ENCODE measurements around the gene FBRS.

FBRS gene

DNA sequence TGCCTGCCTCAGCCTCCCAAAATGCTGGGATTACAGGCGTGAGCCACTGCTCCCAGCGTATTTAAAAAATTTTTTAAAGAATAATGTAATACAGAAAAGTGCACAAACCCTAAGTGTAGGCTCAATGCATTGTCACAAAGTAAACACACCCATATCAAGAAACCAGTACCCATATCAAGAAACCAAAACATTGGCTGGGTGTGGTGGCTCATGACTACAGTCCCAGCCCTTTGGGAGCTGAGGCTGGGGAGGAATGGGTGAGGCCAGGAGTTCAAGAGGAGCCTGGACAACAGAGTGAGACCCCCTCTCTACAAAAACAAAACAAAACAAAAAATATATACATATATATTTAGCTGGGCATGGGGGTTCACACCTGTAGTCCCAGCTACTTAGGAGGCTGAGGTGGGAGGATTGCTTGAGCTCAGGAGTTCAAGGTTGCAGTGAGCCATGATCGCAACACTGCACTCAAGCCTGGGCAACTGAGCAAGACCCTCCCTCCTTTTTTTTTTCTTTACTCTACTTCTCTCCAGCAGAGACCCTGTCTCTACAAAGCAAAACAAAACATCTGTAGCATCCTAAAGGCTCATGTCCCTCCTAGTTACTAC, 16.8 kb upstream of the FBRS start:
- no peak for DNase-seq (ENCODE audit: low read depth in 4 of 4, low spot score in 1 of 4)

DNA sequence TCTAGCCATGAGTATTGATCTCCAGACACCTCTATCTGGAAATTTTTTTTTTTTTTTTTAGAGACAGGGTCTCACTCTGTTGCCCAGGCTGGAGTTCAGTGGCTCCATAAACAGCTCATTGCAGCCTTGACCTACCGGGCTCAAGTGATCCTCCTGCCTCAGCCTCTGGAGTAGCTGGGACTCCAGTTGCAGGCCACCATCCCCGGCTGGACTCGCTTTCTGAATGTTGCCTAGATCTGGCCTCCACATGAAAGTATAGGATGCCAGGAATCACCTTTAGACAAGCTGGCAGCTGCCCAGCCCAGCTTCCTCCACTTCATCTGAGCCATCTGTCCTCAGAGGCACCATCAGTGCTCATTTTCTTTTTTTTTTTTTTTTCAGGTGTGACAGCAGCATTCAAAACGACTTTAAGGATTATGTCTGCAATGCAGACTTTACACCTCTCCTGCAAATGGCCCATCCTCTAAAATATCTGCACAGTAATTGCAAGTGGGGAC, 13.8 kb upstream of the FBRS start:
- no peak for DNase-seq (ENCODE audit: low read depth in 4 of 4, low spot score in 1 of 4)

DNA sequence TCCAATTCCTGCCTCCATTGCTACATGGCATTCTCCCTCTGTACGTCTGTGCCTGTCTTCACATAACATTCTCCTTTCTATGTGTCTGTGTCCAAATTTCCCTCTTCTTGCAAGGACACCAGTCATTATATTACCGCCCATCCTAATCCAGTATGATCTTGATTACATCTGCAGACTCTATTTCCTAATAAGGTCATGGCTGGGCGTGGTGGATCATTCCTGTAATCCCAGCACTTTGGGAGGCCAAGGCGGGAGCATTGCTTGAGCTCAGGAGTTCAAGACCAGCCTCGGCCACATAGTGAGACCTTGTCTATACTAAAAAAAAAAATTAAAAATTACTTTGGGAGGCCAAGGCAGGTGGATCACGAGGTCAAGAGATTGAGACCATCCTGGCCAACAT, 12.5 kb upstream of the FBRS start:
- no peak for DNase-seq (ENCODE audit: low read depth in 4 of 4, low spot score in 1 of 4)

DNA sequence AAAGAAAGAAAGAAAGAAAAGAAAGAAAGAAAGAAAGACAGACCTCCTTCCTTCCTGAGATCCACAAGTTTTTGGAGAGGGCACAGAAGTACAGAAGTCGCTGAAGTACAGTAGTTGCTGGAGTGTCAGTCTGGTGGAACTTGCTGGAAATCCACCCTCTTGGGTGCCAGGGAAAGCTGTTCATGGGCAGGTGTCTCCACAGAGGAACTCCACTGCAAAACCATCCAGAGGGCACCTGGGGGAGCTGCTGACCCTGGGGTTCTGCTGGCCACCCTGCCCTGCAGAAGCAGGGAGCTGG, 11.0 kb upstream of the FBRS start:
- DNase-seq (ENCODE audit: low read depth in 4 of 4, low spot score in 1 of 4), result no peak

DNA sequence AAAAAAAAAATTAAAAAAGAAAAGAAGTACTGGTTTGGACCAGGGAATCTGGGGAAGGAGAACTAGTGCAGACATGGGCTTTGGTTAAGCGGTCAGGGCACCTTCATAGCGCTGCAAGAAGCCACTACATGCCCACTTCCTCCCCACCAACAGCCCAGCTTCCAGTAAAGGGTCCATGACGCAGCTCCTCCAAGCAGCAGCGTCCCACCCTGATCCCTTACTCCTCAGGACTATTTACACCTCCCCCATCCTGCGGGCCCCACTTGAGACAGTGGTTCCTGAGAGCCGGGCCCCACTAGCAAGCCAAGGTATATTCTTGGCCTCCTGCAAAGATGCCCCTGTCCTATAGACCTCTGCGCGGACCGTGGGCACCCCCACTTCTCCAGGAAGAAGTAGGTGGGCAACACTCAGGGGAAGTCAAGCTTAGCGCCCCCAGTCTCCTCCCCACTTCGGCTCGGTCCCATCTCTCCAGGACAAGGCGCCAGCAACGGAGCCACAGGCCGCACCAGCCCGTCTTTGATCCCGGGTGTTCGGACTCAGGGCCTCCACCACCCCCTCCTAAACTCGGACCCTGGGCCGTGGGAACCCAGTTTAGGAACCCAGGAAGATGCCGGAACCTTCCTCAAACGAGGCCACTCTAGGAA, 8.4 kb upstream of the FBRS start:
- peak in 1 of 4 experiments; percentile 27 for DNase-seq (ENCODE audit: low read depth in 4 of 4, low spot score in 1 of 4)

DNA sequence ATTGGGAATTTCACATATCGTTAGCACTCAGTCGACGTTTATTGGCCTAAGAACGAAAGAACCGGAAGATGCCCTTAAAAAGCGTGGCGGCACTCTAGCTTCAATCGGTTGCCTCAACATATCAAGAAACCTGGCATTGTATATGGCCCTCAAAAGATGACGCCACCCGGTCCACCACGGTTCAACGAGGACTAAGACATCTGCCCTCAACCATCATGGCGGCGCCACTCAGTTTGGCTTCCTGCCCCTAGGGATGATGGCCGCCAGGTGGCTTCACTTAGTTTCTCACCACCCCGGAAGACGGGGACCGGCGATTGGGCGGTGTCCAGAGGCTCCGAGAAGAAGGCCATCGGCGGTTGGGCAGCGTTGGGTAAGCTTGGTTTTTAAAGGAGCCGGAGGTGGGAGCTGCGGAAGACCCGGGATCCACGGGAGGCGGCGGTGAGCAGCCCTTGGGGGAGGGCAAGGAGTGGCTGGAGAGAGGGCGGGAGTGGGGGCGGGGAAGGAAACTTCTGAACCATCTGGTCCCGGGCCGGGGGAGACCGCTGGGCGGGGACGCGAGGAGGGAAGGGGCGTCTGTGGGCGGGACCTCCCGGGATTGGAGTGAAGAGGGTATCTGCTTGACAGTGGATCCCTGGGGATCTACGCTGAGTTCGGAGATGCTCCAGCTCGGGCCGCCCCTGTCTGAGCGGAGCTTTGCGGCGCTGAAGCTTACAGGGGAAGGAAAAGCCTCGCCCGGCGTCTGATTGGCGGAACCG, 7.7 kb upstream of the FBRS start, which contains the start of gene PRR14:
Gene PRR14 (plus strand): TSS at position 592 of the 755 bp plus-strand sequence. CDS start 686 bp downstream, outside the sequence.
- peak; percentile 88 to 98 (median 98) for DNase-seq (ENCODE audit: low read depth in 4 of 4, low spot score in 1 of 4)

DNA sequence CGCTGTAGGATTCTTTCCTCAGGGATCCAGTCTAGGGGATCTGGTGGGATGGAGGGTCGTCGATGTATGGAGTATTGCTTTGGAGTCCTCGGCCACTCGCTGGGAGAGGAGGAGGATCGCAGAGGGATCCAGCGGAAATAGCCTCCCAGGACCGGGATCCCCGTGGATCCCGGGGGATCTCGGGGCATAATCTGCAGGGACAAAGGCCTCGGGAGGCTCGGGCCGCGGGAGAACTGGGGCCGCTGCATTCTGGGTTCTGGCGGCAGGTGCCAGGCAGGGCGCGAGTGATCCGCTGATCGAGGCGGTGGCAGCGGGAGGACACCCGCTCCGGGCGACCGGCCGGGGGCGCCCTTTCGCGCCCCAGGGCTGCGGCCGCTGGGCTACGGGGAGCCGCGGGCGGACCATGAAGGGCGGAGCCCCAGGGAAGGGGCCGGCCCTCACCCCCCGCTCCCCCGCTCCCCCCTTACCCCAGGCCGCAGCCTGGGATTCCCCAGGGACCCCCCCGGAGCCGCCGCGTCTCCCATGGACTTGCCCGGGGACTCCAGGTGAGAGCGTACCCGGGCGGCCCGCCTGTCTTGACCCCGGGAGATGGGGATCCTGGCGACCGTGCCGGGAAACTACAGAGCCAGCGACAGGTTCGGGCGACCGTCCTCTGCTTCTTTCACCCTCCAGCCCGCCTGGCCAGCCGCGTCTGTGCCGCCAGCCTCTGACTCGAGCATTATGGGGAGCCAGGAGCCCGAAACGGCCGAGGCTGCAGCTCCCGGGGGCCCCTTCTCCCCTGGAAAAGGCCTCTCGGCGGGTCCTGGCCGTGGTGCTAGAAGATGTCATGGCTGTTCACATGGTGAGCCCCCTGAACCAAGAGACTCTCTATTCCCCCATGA, 6.9 kb upstream of the FBRS start:
- DNase-seq (ENCODE audit: low read depth in 4 of 4, low spot score in 1 of 4), result peak; percentile 54 to 69 (median 59)

DNA sequence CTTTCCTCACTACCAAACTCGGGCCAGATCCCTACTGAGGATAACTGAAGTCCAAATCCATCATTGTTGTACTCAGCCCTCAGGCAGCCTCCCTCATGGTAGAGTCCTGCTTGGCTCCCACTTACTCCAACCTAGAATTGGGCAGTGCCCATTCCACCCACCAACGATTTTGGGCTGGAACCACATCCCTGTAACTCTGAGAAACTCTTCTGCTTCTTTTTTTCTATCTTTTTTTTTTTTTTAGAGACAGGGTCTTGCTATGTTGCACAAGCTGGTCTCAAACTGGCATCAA, 6.3 kb upstream of the FBRS start:
- DNase-seq (ENCODE audit: low read depth in 4 of 4, low spot score in 1 of 4), result no peak

DNA sequence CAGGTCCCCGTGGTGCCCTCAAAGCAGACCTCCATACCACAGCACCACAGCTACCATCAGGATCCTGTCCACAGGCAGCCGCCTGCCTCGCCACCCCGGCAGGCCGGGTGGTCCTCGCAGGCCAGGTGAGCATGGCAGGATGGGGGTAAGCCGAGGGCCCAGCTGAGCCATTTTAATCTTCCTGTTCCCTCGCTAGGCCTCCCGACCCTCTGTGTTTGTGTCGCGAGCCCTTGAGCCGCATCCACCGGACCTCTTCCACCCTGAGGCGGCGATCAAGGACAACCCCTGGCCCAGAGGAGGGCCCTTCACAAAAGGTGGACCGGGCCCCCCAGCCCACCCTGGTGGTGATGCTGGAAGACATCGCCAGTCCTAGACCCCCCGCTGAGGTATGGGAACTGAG, 5.5 kb upstream of the FBRS start:
- DNase-seq (ENCODE audit: low read depth in 4 of 4, low spot score in 1 of 4), result no peak

DNA sequence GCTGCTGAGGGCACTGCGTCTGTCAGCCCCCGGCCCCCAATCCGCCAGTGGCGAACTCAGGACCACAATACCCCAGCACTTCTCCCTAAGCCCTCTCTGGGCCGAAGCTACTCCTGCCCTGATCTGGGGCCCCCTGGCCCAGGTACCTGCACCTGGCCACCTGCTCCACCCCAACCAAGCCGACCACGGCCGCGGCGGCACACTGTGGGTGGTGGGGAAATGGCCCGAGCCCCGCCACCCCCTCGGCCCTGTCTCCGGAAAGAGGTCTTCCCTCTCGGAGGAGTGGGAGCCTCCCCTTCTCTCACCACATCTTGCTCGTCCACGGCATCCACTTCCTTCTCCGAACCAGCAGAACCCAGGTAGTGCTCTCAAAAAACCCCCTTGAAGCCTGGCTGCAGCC, 3.4 kb upstream of the FBRS start:
- no peak for DNase-seq (ENCODE audit: low read depth in 4 of 4, low spot score in 1 of 4)

DNA sequence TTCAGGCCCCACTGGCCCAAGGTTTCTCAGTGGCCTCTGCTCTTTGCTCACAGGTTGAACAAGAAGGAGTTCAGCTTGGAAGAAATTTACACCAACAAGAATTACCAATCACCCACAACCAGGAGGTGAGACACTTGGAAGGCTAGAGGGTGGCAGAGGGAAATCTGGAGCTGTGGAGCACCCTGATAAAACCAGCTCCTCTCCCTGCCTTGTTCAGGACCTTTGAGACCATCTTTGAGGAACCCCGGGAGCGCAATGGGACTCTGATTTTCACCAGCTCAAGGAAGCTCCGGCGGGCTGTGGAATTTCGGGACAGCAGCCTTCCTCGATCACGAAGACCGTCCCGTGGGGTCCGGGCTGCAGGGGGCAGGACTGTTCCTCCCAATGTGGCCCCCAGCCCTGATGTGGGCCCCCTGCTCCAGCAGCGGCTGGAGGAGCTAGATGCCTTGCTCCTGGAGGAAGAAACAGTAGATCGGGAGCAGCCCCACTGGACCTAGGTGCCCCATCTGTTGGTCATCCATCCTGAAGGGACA, 2.4 kb upstream of the FBRS start:
- DNase-seq (ENCODE audit: low read depth in 4 of 4, low spot score in 1 of 4), result no peak

DNA sequence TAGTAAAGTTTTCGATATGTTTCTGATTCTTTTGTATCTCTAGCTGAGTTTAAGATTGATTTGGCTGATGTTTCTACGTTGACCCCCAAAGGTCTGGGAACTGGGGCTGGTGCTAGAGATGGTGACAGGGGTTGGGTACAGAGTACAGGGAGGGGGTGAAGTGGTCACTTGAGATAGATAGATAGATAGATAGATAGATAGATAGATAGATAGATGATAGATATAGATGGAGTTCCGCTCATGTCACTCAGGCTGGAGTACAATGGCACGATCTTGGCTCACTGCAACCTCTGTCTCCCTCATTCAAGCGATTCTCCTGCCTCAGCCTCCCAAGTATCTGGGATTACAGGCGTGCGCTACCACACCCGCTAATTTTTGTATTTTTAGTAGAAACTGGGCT, 1.8 kb upstream of the FBRS start:
- DNase-seq (ENCODE audit: low read depth in 4 of 4, low spot score in 1 of 4), result no peak

DNA sequence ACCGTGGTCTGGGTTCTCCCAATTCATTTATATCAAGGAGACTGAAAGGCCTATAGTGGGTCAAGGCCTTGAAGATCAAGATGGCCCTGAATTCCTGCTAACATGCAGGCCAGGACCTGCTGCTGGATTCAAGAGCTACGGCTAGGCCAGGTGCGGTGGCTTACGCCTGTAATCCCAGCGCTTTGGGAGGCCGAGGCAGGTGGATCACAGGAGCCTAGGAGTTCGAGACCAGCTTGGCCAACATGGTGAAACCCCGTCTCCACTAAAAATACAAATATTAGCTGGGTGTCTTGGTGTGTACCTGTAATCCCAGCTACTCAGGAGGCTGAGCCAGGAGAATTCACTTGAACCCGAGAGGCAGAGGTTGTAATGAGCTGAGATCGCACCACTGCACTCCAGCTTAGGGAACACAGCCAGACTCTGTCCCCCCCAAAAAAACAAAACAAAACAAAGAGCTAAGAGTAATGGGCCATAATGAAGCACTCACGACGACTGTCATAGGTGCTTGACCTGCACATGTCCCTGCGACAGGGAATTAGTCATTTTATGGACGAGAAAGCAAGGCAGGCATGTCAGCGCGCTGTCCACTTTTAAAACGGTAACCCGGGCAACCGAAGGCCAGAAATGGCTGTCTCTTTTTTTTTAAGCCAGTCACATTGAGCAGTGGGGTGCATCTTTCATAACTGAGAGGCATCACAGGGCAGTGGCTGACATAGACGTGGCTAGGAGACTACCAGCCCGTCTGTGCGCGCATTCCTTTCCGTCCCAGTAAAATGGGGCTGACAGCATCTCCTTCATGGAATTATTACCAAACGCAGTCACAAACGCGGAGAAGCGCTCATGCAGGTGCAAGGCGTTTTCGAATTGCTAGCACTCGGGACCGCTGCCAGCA, 1.0 kb upstream of the FBRS start:
- no peak for DNase-seq (ENCODE audit: low read depth in 4 of 4, low spot score in 1 of 4)

DNA sequence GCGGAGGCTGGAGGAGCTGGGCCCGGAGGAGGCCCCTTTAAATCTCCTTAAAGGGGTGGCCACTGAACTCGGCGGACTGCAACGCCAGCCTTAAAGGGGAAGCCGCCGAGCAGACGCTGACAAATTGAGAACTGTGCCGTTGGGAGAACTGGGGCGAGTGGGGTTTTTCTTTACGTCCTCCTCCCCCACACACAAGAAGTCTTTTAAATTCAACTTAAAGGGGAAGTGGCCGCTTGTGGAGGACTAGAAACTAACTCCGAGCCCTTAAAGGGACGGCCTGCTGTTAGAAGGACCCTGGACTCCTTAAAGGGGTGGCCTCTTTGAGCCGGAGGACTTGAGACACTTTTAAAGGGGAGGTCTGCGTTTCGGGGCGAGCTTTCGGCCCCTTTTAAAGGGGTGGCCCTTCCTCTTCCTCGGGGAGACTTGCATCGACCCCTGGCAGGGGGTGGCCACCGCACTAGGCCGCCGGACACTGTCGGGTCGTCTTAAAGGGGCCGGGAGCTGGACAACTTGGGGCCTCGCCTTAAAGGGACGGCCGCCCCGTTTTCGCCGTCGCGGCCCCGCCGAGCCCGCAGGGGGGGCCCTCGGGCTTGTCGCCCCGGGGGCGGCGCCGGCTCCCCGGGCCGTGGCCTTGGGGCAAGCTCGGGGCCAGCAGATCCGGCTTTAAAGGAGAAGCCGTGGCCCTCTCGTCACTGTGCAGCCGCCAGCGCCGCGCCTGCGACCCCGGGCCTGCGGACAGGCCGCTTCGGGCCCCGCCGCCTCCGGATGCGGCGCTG, 688 bp downstream of the FBRS start:
- peak in 2 of 4 experiments; percentile 80 to 91 for DNase-seq (ENCODE audit: low read depth in 4 of 4, low spot score in 1 of 4)

DNA sequence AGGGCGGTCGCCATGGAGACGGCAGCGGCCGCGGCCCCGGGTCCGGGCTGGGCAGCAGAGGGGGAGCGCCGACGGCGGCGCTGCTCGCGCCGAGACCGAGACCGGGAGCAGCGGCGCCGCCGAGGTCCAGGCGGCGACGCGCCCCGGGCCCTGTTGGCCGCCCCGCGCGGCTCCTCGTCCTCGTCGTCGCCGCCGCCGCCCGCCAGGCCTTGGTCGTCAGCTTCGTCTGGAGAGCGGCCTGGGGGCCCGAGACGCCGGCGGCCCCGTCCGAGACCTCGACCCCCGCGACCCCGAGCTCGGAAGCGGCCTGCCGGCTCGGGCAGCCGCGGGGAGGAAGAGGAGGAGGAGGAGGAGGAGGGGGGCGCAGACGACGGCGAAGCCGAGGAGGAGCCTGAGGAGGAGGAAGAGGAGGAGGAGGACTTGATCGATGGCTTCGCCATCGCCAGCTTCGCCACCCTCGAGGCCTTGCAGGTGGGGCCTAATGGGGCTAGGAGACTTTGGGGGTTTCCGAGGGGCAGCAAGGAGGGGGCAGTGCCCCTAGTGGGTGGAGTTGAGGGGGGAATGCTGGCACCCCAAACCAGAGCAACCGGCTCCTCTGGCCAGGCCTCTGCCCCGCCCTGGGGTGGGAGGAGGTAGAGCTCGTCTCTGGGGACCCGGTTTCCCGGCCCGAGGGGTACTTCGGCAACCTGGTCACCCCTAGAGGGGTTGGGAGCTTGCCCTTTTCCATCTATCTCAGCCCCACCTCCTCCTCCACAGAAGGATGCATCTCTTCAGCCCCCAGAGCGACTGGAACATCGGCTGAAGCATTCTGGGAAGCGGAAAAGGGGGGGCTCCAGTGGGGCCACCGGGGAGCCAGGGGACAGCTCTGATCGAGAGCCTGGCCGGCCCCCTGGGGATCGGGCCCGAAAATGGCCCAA, 1.5 kb downstream of the FBRS start:
- DNase-seq (ENCODE audit: low read depth in 4 of 4, low spot score in 1 of 4), result peak in 3 of 4 experiments; percentile 14 to 37 (median 37)

DNA sequence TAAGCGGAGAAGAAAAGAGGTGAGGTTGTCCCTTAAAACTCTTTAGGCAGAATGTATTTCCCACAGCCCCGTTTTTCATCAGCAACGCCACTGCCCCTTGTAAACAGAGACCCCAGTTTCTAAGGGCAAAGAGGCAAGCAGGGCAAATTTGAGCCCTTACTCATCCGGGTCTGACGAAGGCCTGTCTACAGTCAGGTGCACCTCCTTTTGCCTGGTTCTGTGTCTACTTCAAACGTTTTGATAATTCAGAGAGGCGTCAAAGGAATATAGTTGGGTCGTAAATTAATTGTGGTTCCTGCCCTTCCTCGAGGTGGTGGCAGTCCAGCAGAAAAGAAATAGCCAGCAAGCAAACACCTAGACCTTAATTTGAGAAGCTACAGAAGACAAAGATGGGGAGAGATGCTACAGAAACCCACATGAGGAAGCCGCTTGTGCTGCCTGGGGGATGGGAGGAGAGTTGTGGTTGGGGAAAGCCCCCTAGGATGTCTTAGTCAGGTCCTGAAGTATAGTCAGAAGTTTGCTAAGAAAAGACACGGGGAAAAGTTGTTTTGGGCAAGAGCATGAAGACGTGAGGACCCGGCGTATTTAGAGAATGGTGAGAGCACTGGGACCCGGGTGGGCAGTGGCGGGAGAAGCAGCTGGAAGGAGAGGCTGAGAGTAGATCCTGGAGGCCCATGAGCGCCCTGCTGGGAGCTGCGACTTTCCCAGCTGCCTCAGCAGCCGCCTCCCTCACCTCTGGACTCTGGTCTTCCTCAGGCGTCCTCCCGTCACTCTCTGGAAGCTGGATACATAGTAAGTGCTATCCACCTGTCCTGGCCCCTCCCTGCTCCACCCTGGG, 2.4 kb downstream of the FBRS start:
- DNase-seq (ENCODE audit: low read depth in 4 of 4, low spot score in 1 of 4), result peak; percentile 55 to 80 (median 64)

DNA sequence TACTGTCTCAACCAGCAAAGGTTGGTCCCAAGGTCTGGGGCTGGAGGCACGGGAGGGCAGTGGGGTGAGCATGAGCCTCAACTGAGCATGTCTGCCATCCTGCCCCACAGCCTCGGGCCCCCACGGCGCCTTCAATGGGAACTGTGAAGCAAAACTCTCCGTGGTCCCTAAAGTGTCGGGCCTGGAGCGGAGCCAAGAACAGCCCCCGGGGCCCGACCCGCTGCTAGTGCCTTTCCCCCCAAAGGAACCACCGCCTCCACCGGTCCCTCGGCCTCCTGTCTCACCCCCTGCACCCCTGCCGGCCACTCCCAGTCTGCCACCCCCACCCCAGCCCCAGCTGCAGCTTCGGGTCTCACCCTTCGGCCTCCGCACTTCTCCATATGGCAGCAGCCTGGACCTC, 4.2 kb downstream of the FBRS start:
- no peak for DNase-seq (ENCODE audit: low read depth in 4 of 4, low spot score in 1 of 4)

DNA sequence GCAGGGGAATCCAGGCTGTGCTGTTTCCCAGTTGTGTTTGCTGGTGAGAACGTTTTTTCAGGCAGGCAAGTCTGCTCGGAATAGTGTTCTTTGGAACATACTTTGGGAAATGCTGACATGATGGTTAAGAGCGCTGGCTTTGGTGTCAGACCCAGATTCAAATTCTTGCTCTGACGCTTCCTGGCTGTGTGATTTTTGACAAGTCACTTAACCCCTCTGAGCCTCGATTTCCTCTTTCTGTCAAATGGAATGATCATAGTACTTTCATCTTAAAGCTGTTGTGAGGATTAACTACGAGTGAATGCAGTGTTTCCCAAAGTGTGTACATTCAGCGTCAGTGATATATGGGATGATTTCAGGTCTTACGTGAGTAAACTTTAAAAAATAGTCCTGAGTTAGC, 4.8 kb downstream of the FBRS start:
- no peak for DNase-seq (ENCODE audit: low read depth in 4 of 4, low spot score in 1 of 4)

Data from stimulated activated CD4-positive, alpha-beta T cell treated with anti-CD3 and anti-CD28 coated beads, Interleukin-1b, Interleukin-23, amount 100 ng/mL, for 24 hours (primary cell).